NCI-H1092 treated with DMSO at 0.1 percent for 48 hours (cell line): ENCODE results near the gene GCHFR.

Source experiments
- DNase-seq: peaks from one replicate; lab custom pipeline; 2025; lab: John Stamatoyannopoulos, UW

The GCHFR gene

GRCh38 chr15:40775740-40776536 is 12.1 kb downstream of the GCHFR start:
- DNase-seq = no peak

- no peak for DNase-seq
Measured at GRCh38 chr15:40776537-40777141, 12.8 kb downstream of the GCHFR start.

- DNase-seq = peak; percentile 60
Measured at GRCh38 chr15:40782609-40783227, 18.9 kb downstream of the GCHFR start.

GRCh38 chr15:40785164-40785563 is 21.3 kb downstream of the GCHFR start:
- DNase-seq = no peak

- DNase-seq = no peak
Measured at GRCh38 chr15:40785814-40786213, 21.9 kb downstream of the GCHFR start.

GRCh38 chr15:40787344-40787841 is 23.5 kb downstream of the GCHFR start:
- peak; percentile 19 for DNase-seq

GRCh38 chr15:40787991-40788390 is 24.1 kb downstream of the GCHFR start:
- no peak for DNase-seq

- DNase-seq = no peak
Measured at GRCh38 chr15:40789119-40789518, 25.3 kb downstream of the GCHFR start.

- DNase-seq = no peak
Measured at GRCh38 chr15:40789999-40790398, 26.1 kb downstream of the GCHFR start.

GRCh38 chr15:40790718-40791117 is 26.9 kb downstream of the GCHFR start:
- no peak for DNase-seq

GRCh38 chr15:40792394-40792793 is 28.5 kb downstream of the GCHFR start:
- no peak for DNase-seq

- no peak for DNase-seq
Measured at GRCh38 chr15:40793216-40793989, 29.5 kb downstream of the GCHFR start.

- no peak for DNase-seq
Measured at GRCh38 chr15:40796041-40796440, 32.2 kb downstream of the GCHFR start.

GRCh38 chr15:40796512-40796911 is 32.6 kb downstream of the GCHFR start:
- no peak for DNase-seq

GRCh38 chr15:40799523-40799922 is 35.7 kb downstream of the GCHFR start:
- no peak for DNase-seq

GRCh38 chr15:40803076-40803475 is 39.2 kb downstream of the GCHFR start:
- DNase-seq = no peak

- no peak for DNase-seq
Measured at GRCh38 chr15:40803688-40804087, 39.8 kb downstream of the GCHFR start.

- no peak for DNase-seq
Measured at GRCh38 chr15:40806672-40807027, 42.8 kb downstream of the GCHFR start.

- DNase-seq = peak; percentile 93
Measured at GRCh38 chr15:40807028-40807887, 43.4 kb downstream of the GCHFR start, which contains the start of the genes DNAJC17 and ZFYVE19. TSS of gene DNAJC17 (minus strand) at chr15:40807473. CDS start at chr15:40807446, 27 bp downstream. TSS of gene ZFYVE19 (plus strand) at chr15:40807089. CDS start at chr15:40807590, 501 bp downstream.

GRCh38 chr15:40807888-40808461 is 44.1 kb downstream of the GCHFR start:
- DNase-seq = no peak
